ENCODE results near the gene TUBGCP2.

Gene TUBGCP2

DNA sequence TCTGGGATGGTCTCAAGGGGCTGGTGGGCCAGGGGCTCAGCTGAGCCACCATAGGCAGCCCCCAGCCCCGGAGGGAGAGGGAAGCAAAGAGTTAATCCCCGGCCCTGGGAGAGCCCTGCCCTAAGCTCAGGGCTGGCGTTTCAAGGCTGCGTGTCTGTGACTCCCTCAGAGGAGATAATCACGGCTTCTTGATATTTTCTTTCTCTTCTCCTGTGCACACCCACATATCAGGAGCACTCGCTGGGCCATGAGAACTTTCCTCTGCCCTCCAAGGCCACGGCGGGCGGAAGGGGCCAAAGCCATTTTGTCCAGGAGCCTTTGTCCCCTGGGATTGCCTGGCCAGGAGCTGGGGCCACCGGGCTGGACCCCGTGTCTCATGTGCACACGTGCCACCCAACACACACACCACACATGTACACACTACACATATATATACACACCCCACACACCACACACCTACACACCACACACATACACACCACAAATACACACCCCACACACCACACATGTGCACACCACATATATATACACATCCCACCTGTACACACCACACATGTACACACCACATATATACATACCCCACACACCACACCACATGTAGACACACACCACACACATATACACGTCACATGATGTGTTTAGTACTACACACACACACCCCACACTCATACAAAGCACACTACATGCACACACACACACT, 54.1 kb downstream of the TUBGCP2 start:
- Histone ChIP-seq H3K4me3 (no peak overlapping the region), H3K9me3 (ENCODE audit: low read depth, low read length) (no peaks in the 10 kb centered on the region), H3K36me3 (ENCODE audit: insufficient read depth, low read length) (no peaks in the 10 kb centered on the region), H3K27ac (no peak overlapping the region), H3K9ac (ENCODE audit: insufficient read length) (no peak overlapping the region)
- no peak for DNase-seq (ENCODE audit: low read depth, low spot score)
- no peak for TF ChIP-seq POLR2AphosphoS5 (IDR thresholded peaks at IDR 0.05; ENCODE audit: borderline replicate concordance, low read depth, low read length)
- TF ChIP-seq EZH2 (IDR thresholded peaks at IDR 0.05) = no peak
- no peak for TF ChIP-seq FOXP2 (optimal IDR thresholded peaks at IDR 0.05; ENCODE audit: control extremely low read depth, extremely low read length, insufficient read depth)

DNA sequence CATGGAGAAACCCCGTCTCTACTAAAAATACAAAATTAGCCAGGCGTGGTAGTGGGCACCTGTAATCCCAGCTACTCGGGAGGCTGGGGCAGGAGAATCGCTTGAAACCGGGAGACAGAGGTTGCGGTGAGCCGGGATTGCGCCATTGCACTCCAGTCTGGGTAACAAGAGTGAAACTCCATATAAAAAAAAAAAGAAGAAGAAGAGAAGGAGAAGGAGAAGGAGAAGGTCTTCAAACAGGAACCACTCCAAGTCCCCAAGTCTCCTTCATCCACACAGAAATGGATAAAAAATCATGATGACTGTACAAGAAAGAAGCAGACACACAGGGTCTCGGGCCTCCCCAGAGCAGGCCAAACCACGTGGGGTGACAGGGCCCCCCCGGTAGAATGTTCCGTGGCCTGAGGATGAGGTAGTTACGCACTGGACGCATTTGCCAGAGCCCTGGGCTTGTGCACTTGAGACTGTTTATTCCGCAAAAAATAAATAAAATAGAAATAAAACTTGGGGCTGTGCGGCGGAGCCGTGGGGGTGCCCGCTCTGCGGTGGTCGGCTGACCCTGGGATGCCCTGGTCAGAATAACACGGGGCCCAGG, 55.2 kb downstream of the TUBGCP2 start:
- Histone ChIP-seq H3K27ac (no peak overlapping the region), H3K9ac (ENCODE audit: insufficient read length) (no peak overlapping the region), H3K4me3 (no peak overlapping the region), H3K36me3 (ENCODE audit: insufficient read depth, low read length) (no peaks in the 10 kb centered on the region), H3K9me3 (ENCODE audit: low read depth, low read length) (no peaks in the 10 kb centered on the region)
- TF ChIP-seq POLR2AphosphoS5 (IDR thresholded peaks at IDR 0.05; ENCODE audit: borderline replicate concordance, low read depth, low read length) (no peak), FOXP2 (optimal IDR thresholded peaks at IDR 0.05; ENCODE audit: control extremely low read depth, extremely low read length, insufficient read depth) (no peak), EZH2 (IDR thresholded peaks at IDR 0.05) (no peak)
- DNase-seq (ENCODE audit: low read depth, low spot score) = no peak

DNA sequence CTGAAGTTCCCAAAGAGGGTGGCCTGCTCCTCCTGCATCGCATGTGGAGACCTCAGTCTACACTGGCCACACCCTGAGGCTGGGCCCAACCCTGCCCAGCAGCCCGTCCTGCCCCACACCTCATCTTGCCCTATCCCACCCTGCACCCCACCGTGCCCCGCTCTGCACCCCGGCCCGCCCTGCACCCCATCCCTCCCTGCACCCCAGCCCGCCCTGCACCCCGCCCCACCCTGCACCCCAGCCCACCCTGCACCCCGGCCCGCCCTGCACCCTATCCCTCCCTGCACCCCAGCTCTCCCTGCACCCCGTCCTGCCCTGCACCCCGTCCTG, 56.5 kb downstream of the TUBGCP2 start:
- H3K36me3 ChIP-seq (ENCODE audit: insufficient read depth, low read length) = no peaks in the 10 kb centered on the region
- DNase-seq (ENCODE audit: low read depth, low spot score) = no peak
- H3K27ac ChIP-seq = no peak overlapping the region
- H3K9ac ChIP-seq (ENCODE audit: insufficient read length) = no peak overlapping the region
- TF ChIP-seq POLR2AphosphoS5 (IDR thresholded peaks at IDR 0.05; ENCODE audit: borderline replicate concordance, low read depth, low read length) (no peak), EZH2 (IDR thresholded peaks at IDR 0.05) (no peak), FOXP2 (optimal IDR thresholded peaks at IDR 0.05; ENCODE audit: control extremely low read depth, extremely low read length, insufficient read depth) (no peak)
- no peaks in the 10 kb centered on the region for H3K9me3 ChIP-seq (ENCODE audit: low read depth, low read length)
- no peak overlapping the region for H3K4me3 ChIP-seq

DNA sequence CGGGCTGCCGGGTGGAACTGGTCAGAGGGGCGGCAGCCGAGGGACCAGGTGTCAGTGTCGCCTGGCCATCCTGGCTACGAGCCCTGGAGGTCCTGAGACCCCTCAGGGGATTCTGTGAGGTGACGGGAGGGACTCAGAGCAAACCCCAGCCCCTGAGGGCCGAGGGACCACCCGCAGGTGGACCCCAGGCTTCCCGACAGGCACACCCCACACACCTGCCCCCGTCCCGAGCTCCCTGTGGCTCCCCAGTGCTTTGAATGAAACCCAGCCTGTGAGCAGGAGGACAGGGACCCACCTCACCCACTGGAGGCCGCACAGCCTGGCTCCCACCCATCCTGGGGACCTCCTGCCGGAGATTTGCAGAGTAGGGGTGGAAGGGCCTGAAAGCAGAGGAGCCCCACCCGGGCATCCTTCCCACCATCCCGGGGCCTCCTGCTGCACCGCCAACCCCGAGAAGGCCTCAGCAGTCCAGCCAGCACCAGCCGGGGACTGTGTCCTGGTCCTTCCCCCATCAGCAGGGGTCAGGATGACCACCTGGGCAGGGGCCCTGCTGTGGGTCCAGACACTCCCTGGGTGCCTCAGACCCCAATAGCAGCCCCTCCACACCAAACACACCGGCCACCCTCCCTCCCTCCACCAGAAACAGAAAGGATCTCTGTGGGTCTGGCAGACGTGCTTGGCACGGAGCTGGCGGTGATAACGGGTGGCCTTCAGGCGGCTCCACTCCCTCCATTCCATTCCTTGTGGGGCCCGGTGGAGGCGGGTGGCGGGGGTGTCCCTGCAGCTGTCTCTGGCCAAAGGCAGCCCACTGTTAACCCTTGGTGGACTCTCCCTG, 57.1 kb downstream of the TUBGCP2 start:
- TF ChIP-seq EZH2 (IDR thresholded peaks at IDR 0.05) = no peak
- TF ChIP-seq FOXP2 (optimal IDR thresholded peaks at IDR 0.05; ENCODE audit: control extremely low read depth, extremely low read length, insufficient read depth) = no peak
- TF ChIP-seq POLR2AphosphoS5 (IDR thresholded peaks at IDR 0.05; ENCODE audit: borderline replicate concordance, low read depth, low read length) = no peak
- DNase-seq (ENCODE audit: low read depth, low spot score) = no peak

DNA sequence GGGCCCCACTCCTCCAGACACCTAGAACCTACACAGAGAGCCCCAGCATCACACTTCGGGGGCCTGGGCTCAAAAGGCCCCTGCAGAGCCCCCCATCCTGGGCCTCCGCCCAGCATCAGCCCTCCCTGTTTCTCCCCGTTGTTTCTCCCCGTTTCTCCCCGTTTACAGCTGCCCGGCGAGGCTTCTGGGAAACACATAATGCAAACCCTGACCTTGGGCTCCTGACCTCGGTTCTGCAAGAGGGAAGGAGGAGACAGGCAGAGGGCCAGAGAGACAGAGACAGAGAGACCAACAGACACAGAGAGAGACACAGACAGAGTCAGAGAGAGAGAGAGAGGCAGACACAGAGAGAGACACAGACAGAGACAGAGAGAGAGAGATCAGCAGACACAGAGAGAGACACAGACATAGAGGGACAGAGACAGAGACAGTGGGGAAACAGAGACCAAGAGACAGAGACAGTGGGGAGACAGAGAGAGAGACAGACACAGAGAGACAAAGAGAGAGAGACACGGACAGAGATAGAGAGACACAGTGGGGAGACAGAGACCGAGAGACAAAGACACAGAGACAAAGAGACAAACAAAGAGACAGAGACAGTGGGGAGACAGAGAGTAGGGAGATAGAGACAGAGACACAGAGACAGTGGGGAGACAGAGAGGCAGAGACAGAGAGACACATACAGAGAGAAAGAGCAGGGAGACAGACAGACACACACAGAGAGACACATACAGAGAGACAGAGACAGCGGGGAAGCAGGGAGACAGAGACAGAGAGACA, 58.5 kb downstream of the TUBGCP2 start:
- no peak for DNase-seq (ENCODE audit: low read depth, low spot score)
- H3K36me3 ChIP-seq (ENCODE audit: insufficient read depth, low read length) = no peaks in the 10 kb centered on the region
- no peak overlapping the region for H3K27ac ChIP-seq
- TF ChIP-seq FOXP2 (optimal IDR thresholded peaks at IDR 0.05; ENCODE audit: control extremely low read depth, extremely low read length, insufficient read depth) = no peak
- TF ChIP-seq EZH2 (IDR thresholded peaks at IDR 0.05) = no peak
- TF ChIP-seq POLR2AphosphoS5 (IDR thresholded peaks at IDR 0.05; ENCODE audit: borderline replicate concordance, low read depth, low read length) = no peak
- H3K4me3 ChIP-seq = no peak overlapping the region
- no peaks in the 10 kb centered on the region for H3K9me3 ChIP-seq (ENCODE audit: low read depth, low read length)
- H3K9ac ChIP-seq (ENCODE audit: insufficient read length) = no peak overlapping the region

More for the DNA sequence above, 57.1 kb downstream of the TUBGCP2 start:
- no peaks in the 10 kb centered on the region for H3K9me3 ChIP-seq (ENCODE audit: low read depth, low read length)
- no peak overlapping the region for H3K9ac ChIP-seq (ENCODE audit: insufficient read length)
- no peak overlapping the region for H3K27ac ChIP-seq
- H3K36me3 ChIP-seq (ENCODE audit: insufficient read depth, low read length) = no peaks in the 10 kb centered on the region
- H3K4me3 ChIP-seq = no peak overlapping the region

DNA sequence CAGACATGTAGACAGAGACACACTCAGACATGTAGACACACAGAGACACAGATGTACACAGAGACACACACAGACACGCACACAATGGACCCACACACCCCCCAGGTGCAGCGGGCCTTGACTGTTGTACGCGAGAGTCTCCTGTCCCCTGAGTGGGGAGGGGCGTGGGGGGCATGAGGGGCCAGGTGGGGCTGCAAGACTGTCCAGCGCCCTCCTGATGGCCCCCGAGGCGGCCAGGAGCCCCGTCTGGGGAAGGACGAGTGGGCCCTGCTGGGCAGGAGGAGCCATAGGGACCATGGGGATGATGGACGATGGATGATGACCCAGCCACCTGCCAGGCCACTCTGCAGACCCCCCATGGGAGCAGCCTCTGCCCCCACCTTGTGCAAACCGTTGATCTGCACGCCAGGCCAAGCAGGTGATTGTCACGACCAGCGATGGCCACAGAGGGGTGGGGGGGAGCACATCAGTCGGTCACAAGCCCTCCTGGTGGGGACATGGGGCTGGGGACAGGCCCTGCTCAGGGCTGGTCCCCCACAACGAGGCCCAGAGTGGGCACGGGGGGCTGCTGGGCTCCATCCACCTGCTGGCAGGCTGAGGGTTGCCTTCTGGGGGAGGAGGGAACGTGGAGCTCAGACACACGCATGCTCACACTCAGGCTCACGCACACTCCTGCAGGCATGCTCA, 59.4 kb downstream of the TUBGCP2 start:
- no peak overlapping the region for H3K27ac ChIP-seq
- DNase-seq (ENCODE audit: low read depth, low spot score) = no peak
- H3K9me3 ChIP-seq (ENCODE audit: low read depth, low read length) = no peaks in the 10 kb centered on the region
- no peak for TF ChIP-seq POLR2AphosphoS5 (IDR thresholded peaks at IDR 0.05; ENCODE audit: borderline replicate concordance, low read depth, low read length)
- TF ChIP-seq EZH2 (IDR thresholded peaks at IDR 0.05) = no peak
- no peak for TF ChIP-seq FOXP2 (optimal IDR thresholded peaks at IDR 0.05; ENCODE audit: control extremely low read depth, extremely low read length, insufficient read depth)
- H3K4me3 ChIP-seq = no peak overlapping the region
- no peak overlapping the region for H3K9ac ChIP-seq (ENCODE audit: insufficient read length)
- H3K36me3 ChIP-seq (ENCODE audit: insufficient read depth, low read length) = no peaks in the 10 kb centered on the region

DNA sequence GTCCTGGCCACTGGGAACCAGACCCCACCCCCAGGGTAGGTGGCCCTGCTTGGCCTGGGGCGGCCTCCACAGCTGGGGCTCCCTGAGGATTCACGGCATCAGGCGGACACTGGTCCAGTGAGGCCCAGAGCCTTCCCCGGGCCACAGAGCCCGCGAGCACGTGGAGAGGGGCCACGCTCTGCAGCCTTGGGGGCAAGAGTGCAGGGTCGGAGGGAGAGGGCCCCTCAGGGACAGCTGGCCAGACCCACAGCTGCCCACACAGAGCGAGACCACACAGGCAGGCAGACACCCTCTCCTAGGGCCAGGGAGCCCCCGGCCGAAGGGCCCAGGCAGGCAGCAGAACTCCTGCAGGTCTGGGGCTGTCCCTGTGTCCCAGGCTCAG, 60.3 kb downstream of the TUBGCP2 start:
- DNase-seq (ENCODE audit: low read depth, low spot score) = no peak
- no peak overlapping the region for H3K4me3 ChIP-seq
- TF ChIP-seq FOXP2 (optimal IDR thresholded peaks at IDR 0.05; ENCODE audit: control extremely low read depth, extremely low read length, insufficient read depth) (no peak), EZH2 (IDR thresholded peaks at IDR 0.05) (no peak), POLR2AphosphoS5 (IDR thresholded peaks at IDR 0.05; ENCODE audit: borderline replicate concordance, low read depth, low read length) (no peak)

More for the DNA sequence above, 60.3 kb downstream of the TUBGCP2 start:
- Histone ChIP-seq H3K9ac (ENCODE audit: insufficient read length) (no peak overlapping the region), H3K9me3 (ENCODE audit: low read depth, low read length) (no peaks in the 10 kb centered on the region), H3K36me3 (ENCODE audit: insufficient read depth, low read length) (no peaks in the 10 kb centered on the region), H3K27ac (no peak overlapping the region)

Data from SK-N-MC (cell line).